Ramos (cell line): ENCODE results near the gene TAB2.

Source experiments
- in situ Hi-C: fragments of 300-500 bp; cut with MboI; formaldehyde crosslinking; loops from one replicate; pipeline ENCODE4 v1.14.3; 2022; ENCODE audit warnings: low sequenced_read_pairs; ENCODE audit not compliant: unreplicated experiment

TAB2 gene

GRCh38 chr6:149362289-149362688, 44.8 kb downstream of the TAB2 start:
- in situ Hi-C loops = no loop called here

GRCh38 chr6:149363154-149363553, 45.6 kb downstream of the TAB2 start:
- in situ Hi-C loops = no loop called here

GRCh38 chr6:149364557-149364956, 47.0 kb downstream of the TAB2 start:
- in situ Hi-C loops = no loop called here

GRCh38 chr6:149365197-149365596, 47.7 kb downstream of the TAB2 start:
- in situ Hi-C loops = no loop called here

GRCh38 chr6:149366267-149366921, 48.9 kb downstream of the TAB2 start:
- in situ Hi-C loops = no loop called here

GRCh38 chr6:149368065-149368464, 50.6 kb downstream of the TAB2 start:
- in situ Hi-C loops = no loop called here

GRCh38 chr6:149371154-149371553, 53.6 kb downstream of the TAB2 start:
- in situ Hi-C loops = no loop called here

- in situ Hi-C loops = no loop called here
These were observed 54.5 kb downstream of the TAB2 start for GRCh38 chr6:149372062-149372461.

GRCh38 chr6:149373511-149373910, 56.0 kb downstream of the TAB2 start:
- in situ Hi-C loops = no loop called here

- in situ Hi-C loops = no loop called here
These were observed 62.5 kb downstream of the TAB2 start for GRCh38 chr6:149379977-149380376.

GRCh38 chr6:149380523-149380922, 63.0 kb downstream of the TAB2 start:
- in situ Hi-C loops = no loop called here

- in situ Hi-C loops = no loop called here
These were observed 65.9 kb downstream of the TAB2 start for GRCh38 chr6:149383371-149383770.

GRCh38 chr6:149384464-149384863, 67.0 kb downstream of the TAB2 start:
- in situ Hi-C loops = no loop called here

GRCh38 chr6:149385998-149386646, 68.6 kb downstream of the TAB2 start:
- in situ Hi-C loops = no loop called here

- in situ Hi-C loops = no loop called here
These were observed 70.4 kb downstream of the TAB2 start for GRCh38 chr6:149387779-149388512.

GRCh38 chr6:149389509-149390297, 72.2 kb downstream of the TAB2 start:
- in situ Hi-C loops = no loop called here

GRCh38 chr6:149392093-149392492, 74.6 kb downstream of the TAB2 start:
- in situ Hi-C loops = no loop called here

GRCh38 chr6:149392535-149392934, 75.0 kb downstream of the TAB2 start:
- in situ Hi-C loops = no loop called here

- in situ Hi-C loops = no loop called here
These were observed 75.6 kb downstream of the TAB2 start for GRCh38 chr6:149393002-149393679.

GRCh38 chr6:149395185-149395584, 77.7 kb downstream of the TAB2 start:
- in situ Hi-C loops = no loop called here
